OCI-LY3 (cell line): ENCODE results near the gene GRK1.
A peak's percentile ranks its signal among the peaks of the same experiment; 100 is the strongest.
"Not testable (repeated sequence)": the region's sequence is repeated elsewhere in the genome, so short reads cannot be mapped to it uniquely, and the experiment has no call there.

Source experiments
- H2AFZ ChIP-seq: fragments of 200-600, 300-600 bp; shearing (Covaris generic); 2 replicates; pipeline ENCODE4 v1.6.0; 2014; ENCODE audit warnings: antibody characterized with exemption, low read depth, low read length
- H3K27ac ChIP-seq: fragments of 200-600, 300-600 bp; sonication (generic); 2 replicates; pipeline ENCODE4 v1.5.1; 2014; ENCODE audit warnings: mild to moderate bottlenecking, low read length, moderate library complexity, mixed read lengths
- H3K27me3 ChIP-seq: fragments of 200-600, 300-600 bp; sonication (generic); 2 replicates; pipeline ENCODE4 v1.6.1; 2014; ENCODE audit warnings: low read depth, low read length, mixed read lengths
- H3K36me3 ChIP-seq: fragments of 200-600, 300-600 bp; sonication (generic); replicated peaks from 2 replicates; pipeline ENCODE3; 2014; ENCODE audit warnings: low read depth, low read length, mixed read lengths
- H3K4me1 ChIP-seq: fragments of 300-600, 200-600 bp; sonication (generic); 2 replicates; pipeline ENCODE4 v1.6.1; 2014; ENCODE audit warnings: low read length, mixed read lengths
- H3K4me2 ChIP-seq: fragments of 200-600, 300-600 bp; sonication (generic); 2 replicates; pipeline ENCODE4 v1.6.1; 2014; ENCODE audit warnings: low read length, mixed read lengths
- H3K4me3 ChIP-seq: fragments of 300-600, 200-600 bp; sonication (generic); 2 replicates; pipeline ENCODE4 v1.5.1; 2014; ENCODE audit warnings: antibody characterized with exemption, mild to moderate bottlenecking, low read length, moderate library complexity
- H3K79me2 ChIP-seq: fragments of 300-600, 200-600 bp; shearing (Covaris generic); 2 replicates; pipeline ENCODE4 v1.6.1; 2014; ENCODE audit warnings: mild to moderate bottlenecking, low read length, mixed read lengths
- H3K9ac ChIP-seq: fragments of 300-600, 200-600 bp; shearing (Covaris generic); 2 replicates; pipeline ENCODE4 v1.6.0; 2014; ENCODE audit warnings: mild to moderate bottlenecking, low read length, moderate library complexity
- H3K9me3 ChIP-seq: fragments of 200-600, 300-600 bp; shearing (Covaris generic); 2 replicates; pipeline ENCODE4 v1.6.1; 2014; ENCODE audit warnings: low read length, mixed read lengths; ENCODE audit not compliant: insufficient read depth
- H4K20me1 ChIP-seq: fragments of 200-600, 300-600 bp; sonication (generic); 2 replicates; pipeline ENCODE4 v1.6.1; 2016; ENCODE audit warnings: low read length, mixed read lengths; ENCODE audit not compliant: insufficient read depth
- EZH2phosphoT487 ChIP-seq: fragments of 200-600 bp; shearing (Covaris generic); IDR thresholded peaks from 2 replicates; pipeline ENCODE4 v1.6.1; 2018; ENCODE audit warnings: antibody characterized with exemption, mixed run types, low read depth
- TF ChIP-seq, protein P1 (sequence below): fragments of 200-600, 300-600 bp; sonication (generic); IDR thresholded peaks from 2 replicates; pipeline ENCODE4 v1.5.1; 2014; ENCODE audit warnings: antibody characterized with exemption, low read length, low read depth

Gene GRK1

DNA sequence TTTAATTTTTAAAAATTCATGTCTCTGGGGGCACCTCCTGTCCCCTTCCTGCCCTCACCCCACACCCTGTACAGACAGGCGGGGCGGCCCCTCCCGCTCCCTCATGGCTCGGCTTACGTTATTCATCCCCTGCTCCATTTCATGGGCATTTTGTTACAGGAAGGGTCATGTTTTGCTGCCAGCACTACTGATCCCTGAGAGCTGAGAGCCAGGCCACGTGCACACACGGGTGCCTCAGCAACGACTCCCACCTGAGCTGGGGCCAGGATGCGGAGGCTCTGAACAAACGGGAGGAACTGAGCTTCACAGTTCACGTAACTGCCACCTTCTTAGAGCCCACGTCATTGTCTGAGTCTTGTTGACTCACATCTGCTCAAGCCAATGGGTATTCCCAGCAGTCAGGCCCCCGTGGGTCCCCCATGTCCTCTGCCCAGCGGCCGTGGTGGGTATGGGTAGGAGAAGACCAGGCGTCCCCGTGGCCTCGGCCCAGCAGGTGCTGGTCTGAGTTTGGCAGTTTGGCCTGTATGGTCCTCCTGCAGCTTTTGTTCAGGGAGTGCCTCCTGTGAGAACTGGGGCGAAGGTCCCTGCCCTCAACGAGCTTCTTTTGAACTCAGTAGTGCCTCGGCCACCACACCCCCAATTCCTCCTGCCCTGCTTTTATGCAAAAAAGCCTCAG lies 75.6 kb downstream of the GRK1 start:
- H2AFZ ChIP-seq = peak overlapping the region; percentile 33; the same call in 1 of the 2 replicates
- H3K27ac ChIP-seq = no peak overlapping the region
- no peaks in the 10 kb centered on the region for H3K27me3 ChIP-seq
- H3K36me3 ChIP-seq = no peaks in the 10 kb centered on the region
- H3K4me2 ChIP-seq = peak overlapping the region; percentile 21; the same call in 1 of the 2 replicates
- no peak overlapping the region for H3K9ac ChIP-seq
- no peaks in the 10 kb centered on the region for H3K79me2 ChIP-seq
- H4K20me1 ChIP-seq = no peaks in the 10 kb centered on the region
- H3K4me3 ChIP-seq = no peak overlapping the region
- TF ChIP-seq, protein P1, sequence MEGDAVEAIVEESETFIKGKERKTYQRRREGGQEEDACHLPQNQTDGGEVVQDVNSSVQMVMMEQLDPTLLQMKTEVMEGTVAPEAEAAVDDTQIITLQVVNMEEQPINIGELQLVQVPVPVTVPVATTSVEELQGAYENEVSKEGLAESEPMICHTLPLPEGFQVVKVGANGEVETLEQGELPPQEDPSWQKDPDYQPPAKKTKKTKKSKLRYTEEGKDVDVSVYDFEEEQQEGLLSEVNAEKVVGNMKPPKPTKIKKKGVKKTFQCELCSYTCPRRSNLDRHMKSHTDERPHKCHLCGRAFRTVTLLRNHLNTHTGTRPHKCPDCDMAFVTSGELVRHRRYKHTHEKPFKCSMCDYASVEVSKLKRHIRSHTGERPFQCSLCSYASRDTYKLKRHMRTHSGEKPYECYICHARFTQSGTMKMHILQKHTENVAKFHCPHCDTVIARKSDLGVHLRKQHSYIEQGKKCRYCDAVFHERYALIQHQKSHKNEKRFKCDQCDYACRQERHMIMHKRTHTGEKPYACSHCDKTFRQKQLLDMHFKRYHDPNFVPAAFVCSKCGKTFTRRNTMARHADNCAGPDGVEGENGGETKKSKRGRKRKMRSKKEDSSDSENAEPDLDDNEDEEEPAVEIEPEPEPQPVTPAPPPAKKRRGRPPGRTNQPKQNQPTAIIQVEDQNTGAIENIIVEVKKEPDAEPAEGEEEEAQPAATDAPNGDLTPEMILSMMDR = no peak
- TF ChIP-seq EZH2phosphoT487 = no peak
- H3K9me3 ChIP-seq = no peaks in the 10 kb centered on the region
- H3K4me1 ChIP-seq = no peaks in the 10 kb centered on the region

DNA sequence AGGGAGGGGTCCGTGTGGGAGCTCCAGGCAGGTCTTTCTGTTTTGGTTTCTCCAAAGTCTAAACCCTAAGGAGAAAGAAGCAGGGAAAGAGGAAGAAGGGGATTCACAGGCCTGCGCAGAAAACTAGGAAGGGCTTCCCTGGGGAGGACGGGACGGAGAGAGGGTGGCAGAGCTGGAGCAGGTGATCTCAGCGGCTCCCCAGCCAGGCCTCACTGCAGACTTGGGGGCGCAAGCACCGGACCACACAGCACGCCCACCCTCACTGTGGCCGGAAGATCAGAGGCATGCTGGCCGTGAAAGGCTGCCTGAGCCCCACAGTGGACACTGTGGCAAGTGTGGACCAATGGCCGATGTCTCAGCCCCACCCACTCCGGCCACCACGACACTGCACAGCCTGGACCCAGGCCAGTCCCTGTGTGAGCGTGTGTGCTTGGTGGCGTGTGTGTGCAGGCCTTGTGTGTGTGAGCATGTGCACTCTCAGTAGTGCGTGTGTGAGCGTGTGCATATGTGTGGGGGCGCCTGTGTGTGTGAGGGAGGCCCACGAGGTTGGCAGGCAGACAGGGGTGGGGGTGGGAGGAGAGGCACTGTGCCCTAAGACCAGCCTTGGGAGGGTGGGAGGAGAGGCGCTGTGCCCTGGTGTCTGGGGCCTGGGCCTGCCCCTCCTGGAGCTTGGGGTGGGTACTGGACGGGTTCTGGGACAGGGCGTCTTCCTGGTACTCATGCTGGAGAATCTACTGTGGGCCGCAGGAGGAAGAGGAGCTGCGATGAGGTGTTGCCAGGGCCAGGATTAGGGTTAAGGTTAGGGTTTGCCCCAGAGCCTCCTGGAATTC lies 76.6 kb downstream of the GRK1 start:
- Histone ChIP-seq H3K79me2 (no peaks in the 10 kb centered on the region), H3K27me3 (no peaks in the 10 kb centered on the region), H3K36me3 (no peaks in the 10 kb centered on the region), H3K4me1 (no peaks in the 10 kb centered on the region), H3K27ac (no peak overlapping the region), H3K4me3 (no peak overlapping the region), H3K9ac (no peak overlapping the region), H3K4me2 (no peak overlapping the region), H3K9me3 (no peaks in the 10 kb centered on the region), H4K20me1 (no peaks in the 10 kb centered on the region), H2AFZ (no peak overlapping the region)
- TF ChIP-seq, protein P1 = no peak
- TF ChIP-seq EZH2phosphoT487 = no peak

DNA sequence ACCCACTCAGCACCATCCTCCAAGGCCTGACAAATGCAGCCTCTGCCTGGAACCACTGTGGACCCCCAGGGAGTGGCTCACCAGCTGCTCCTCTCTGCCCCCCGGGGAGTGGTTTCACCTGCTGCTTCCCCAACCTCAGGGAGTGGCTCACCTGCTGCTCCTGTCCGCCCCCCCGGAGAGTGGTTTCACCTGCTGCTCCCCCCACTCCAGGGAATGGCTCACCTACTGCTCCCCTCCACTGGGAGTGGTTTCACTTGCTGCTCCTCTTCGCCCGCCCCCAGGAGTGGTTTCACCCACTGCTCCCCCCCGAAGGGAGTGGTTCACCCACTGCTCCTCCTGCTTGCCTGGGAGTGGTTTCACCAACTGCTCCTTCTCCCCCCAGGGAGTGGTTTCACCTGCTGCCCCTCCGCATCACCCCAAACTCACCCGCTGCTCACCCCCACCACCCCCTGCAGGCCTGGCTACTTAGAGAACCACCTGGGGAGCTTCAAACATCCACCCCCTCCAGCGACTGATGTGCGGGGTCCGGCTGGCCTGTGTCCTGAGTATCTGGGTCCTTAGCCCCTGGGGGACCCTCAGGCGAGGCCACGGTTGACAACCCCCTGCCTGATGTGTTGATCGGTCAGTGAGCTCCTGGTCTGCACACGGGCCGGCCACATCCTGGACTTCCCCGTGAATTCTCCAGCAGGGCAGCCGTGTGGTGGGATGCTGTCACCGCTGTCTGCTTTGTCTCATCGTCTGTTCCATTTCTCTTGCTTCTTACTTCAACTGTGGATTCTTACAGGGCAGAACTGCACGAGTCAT lies 77.4 kb downstream of the GRK1 start:
- Histone ChIP-seq H3K4me2 (no peak overlapping the region), H3K79me2 (no peaks in the 10 kb centered on the region), H3K9me3 (no peaks in the 10 kb centered on the region), H3K36me3 (no peaks in the 10 kb centered on the region), H3K9ac (no peak overlapping the region), H2AFZ (no peak overlapping the region), H3K27me3 (no peaks in the 10 kb centered on the region), H3K4me1 (no peaks in the 10 kb centered on the region), H3K27ac (no peak overlapping the region), H3K4me3 (no peak overlapping the region), H4K20me1 (no peaks in the 10 kb centered on the region)
- TF ChIP-seq, protein P1 = no peak
- no peak for TF ChIP-seq EZH2phosphoT487

DNA sequence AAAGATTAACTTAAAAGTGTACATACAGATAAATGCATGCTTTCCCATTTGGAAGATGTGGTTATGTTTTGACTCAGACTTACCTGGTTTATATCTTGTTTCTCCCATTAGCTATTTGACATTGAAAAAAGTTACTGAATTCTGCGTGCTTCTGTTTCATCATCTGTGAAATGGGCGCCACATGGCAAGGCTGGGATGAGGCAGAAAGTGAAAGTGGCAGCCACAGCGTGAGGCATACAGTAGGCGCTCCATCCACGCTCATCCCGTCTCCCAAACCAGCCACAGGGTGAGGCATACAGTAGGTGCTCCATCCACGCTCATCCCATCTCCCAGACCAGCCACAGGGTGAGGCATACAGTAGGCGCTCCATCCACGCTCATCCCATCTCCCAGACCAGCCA lies 78.0 kb downstream of the GRK1 start:
- Histone ChIP-seq H3K4me1 (no peaks in the 10 kb centered on the region), H3K27ac (no peak overlapping the region), H2AFZ (no peak overlapping the region), H3K9ac (no peak overlapping the region), H3K79me2 (no peaks in the 10 kb centered on the region), H3K36me3 (no peaks in the 10 kb centered on the region), H3K9me3 (no peaks in the 10 kb centered on the region), H4K20me1 (no peaks in the 10 kb centered on the region), H3K4me2 (no peak overlapping the region), H3K4me3 (no peak overlapping the region), H3K27me3 (no peaks in the 10 kb centered on the region)
- no peak for TF ChIP-seq EZH2phosphoT487

DNA sequence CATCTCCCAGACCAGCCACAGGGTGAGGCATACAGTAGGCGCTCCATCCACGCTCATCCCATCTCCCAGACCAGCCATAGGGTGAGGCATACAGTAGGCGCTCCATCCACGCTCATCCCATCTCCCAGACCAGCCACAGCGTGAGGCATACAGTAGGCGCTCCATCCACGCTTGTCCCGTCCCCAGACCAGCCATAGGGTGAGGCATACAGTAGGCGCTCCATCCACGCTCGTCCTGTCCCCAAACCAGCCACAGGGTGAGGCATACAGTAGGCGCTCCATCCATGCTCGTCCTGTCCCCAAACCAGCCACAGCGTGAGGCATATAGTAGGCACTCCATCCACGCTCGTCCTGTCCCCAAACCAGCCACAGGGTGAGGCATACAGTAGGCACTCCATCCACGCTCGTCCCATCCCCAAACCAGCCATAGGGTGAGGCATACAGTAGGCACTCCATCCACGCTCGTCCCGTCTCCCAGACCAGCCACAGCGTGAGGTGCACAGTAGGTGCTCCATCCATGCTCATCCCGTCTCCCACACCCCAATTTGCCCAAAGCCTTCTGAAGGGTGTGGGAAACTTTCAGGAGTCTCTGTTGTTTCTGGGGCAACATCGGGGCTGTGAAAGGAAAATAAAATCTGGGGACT lies 78.6 kb downstream of the GRK1 start:
- not testable (repeated sequence) for H3K4me3 ChIP-seq, H3K27ac ChIP-seq, H3K27me3 ChIP-seq, H3K36me3 ChIP-seq, H3K9me3 ChIP-seq, H2AFZ ChIP-seq, H3K4me2 ChIP-seq, H3K9ac ChIP-seq, H3K4me1 ChIP-seq, H4K20me1 ChIP-seq, H3K79me2 ChIP-seq
